Smooth muscle cell (in vitro differentiated cells): ENCODE measurements around the gene KPTN. TPM values are rescaled to one million over a fixed set of nuclear protein-coding genes. Genes with fewer than 3 reads are reported as not detected.

Experiments used
- DNase-seq: peaks from one replicate; lab custom pipeline; 2025; ENCODE audit not compliant: unreplicated experiment; lab: John Stamatoyannopoulos, UW
- H2AFZ ChIP-seq: fragments of 200-600 bp; sonication (generic); 2 replicates; pipeline ENCODE4 v1.6.0; 2016; ENCODE audit warnings: antibody characterized with exemption, low read depth, mild to moderate bottlenecking
- H3F3A ChIP-seq: fragments of 200-600 bp; sonication (generic); 2 replicates; pipeline ENCODE4 v1.6.0; 2017; ENCODE audit warnings: antibody characterized with exemption, low read depth
- H3K27ac ChIP-seq: fragments of 200-600 bp; sonication (generic); 2 replicates; pipeline ENCODE4 v1.5.1; 2016; ENCODE audit warnings: low read depth, mild to moderate bottlenecking
- H3K27me3 ChIP-seq: fragments of 200-600 bp; sonication (generic); 2 replicates; pipeline ENCODE4 v1.6.1; 2016; ENCODE audit warnings: low read depth, mild to moderate bottlenecking
- H3K36me3 ChIP-seq: fragments of 200-600 bp; sonication (generic); 2 replicates; pipeline ENCODE4 v1.5.1; 2016; ENCODE audit warnings: low read depth
- H3K4me1 ChIP-seq: fragments of 200-600 bp; sonication (generic); 2 replicates; pipeline ENCODE4 v1.5.1; 2016; ENCODE audit warnings: low read depth
- H3K4me2 ChIP-seq: fragments of 200-600 bp; sonication (generic); 2 replicates; pipeline ENCODE4 v1.6.0; 2016; ENCODE audit warnings: mild to moderate bottlenecking
- H3K4me3 ChIP-seq: fragments of 200-600 bp; sonication (generic); 2 replicates; pipeline ENCODE4 v1.5.1; 2016; ENCODE audit warnings: mild to moderate bottlenecking
- H3K79me2 ChIP-seq: fragments of 200-600 bp; sonication (generic); 2 replicates; pipeline ENCODE4 v1.6.0; 2016; ENCODE audit warnings: low read depth, mild to moderate bottlenecking
- H3K9ac ChIP-seq: fragments of 200-600 bp; sonication (generic); 2 replicates; pipeline ENCODE4 v1.6.0; 2016; ENCODE audit warnings: low read depth
- H3K9me3 ChIP-seq: fragments of 200-600 bp; sonication (generic); replicated peaks from 2 replicates; pipeline ENCODE4 v1.5.1; 2016; ENCODE audit warnings: low read depth
- H4K20me1 ChIP-seq: fragments of 200-600 bp; sonication (generic); 2 replicates; pipeline ENCODE4 v1.6.0; 2016; ENCODE audit warnings: low read depth
- CTCF ChIP-seq: fragments of 200-600 bp; sonication (generic); IDR thresholded peaks from 2 replicates; pipeline ENCODE4 v1.5.1; 2017; ENCODE audit warnings: borderline replicate concordance, mild to moderate bottlenecking, antibody characterized with exemption; ENCODE audit not compliant: insufficient read depth, poor library complexity, severe bottlenecking
- WGBS: methylation state at CpG from one replicate; pipeline ENCODE4 v1.1.7; 2016; ENCODE audit warnings: low lambda C conversion rate; 5-methylcytosine and 5-hydroxymethylcytosine counted together
- polyA plus RNA-seq: library from polyadenylated mRNA; unstranded; fragments of >200 nt; fragmentation: Nextera tagmentation; extraction: Ambion mirVana; gene quantifications from 2 replicates; pipeline ENCODE4 v1.2.1, GENCODE V29; 2016
- total RNA-seq: library from RNA; depleted of rRNA; stranded (reverse); fragments of >200 nt; gene quantifications from 2 replicates; pipeline ENCODE4 v1.2.3, GENCODE V29; 2014

The KPTN gene
- total and polyA plus RNA-seq, 2 experiments from 2014 or later = 10.6 to 12.2 TPM

GRCh38 chr19:47430041-47430802 is 53.8 kb downstream of the KPTN start:
- no peak overlapping the region for H3K27ac ChIP-seq
- no peaks in the 10 kb centered on the region for H3K9me3 ChIP-seq
- H3K4me1 ChIP-seq = peaks cover 20% of the 10 kb centered on the region
- WGBS = 12% methylated on average over 67 of the region's 69 CpGs
- no peaks in the 10 kb centered on the region for H4K20me1 ChIP-seq
- H3F3A ChIP-seq = peaks cover 21% of the 10 kb centered on the region
- H3K79me2 ChIP-seq = no peaks in the 10 kb centered on the region
- H3K4me2 ChIP-seq = peak overlapping the region; percentile 79
- H3K27me3 ChIP-seq = no peaks in the 10 kb centered on the region
- no peak for DNase-seq
- peak; percentile 16 for TF ChIP-seq CTCF
- H2AFZ ChIP-seq = peak overlapping the region; percentile 44
- H3K9ac ChIP-seq = no peak overlapping the region
- H3K36me3 ChIP-seq = no peaks in the 10 kb centered on the region
- H3K4me3 ChIP-seq = no peak overlapping the region

GRCh38 chr19:47429140-47429793 is 54.8 kb downstream of the KPTN start:
- Histone ChIP-seq H3K4me2 (peak overlapping the region; percentile 87), H2AFZ (no peak overlapping the region)
- WGBS = 45% methylated on average over 11 of the region's 20 CpGs

GRCh38 chr19:47428177-47428894 is 55.7 kb downstream of the KPTN start:
- no peaks in the 10 kb centered on the region for H3K27me3 ChIP-seq
- peaks cover 21% of the 10 kb centered on the region for H3F3A ChIP-seq
- H3K79me2 ChIP-seq = no peaks in the 10 kb centered on the region
- peaks cover 20% of the 10 kb centered on the region for H3K4me1 ChIP-seq
- peak overlapping the region; percentile 56 for H3K27ac ChIP-seq
- H3K4me2 ChIP-seq = peak overlapping the region; percentile 87
- H3K9me3 ChIP-seq = no peaks in the 10 kb centered on the region
- H3K36me3 ChIP-seq = no peaks in the 10 kb centered on the region
- H3K9ac ChIP-seq = no peak overlapping the region
- no peaks in the 10 kb centered on the region for H4K20me1 ChIP-seq
- H3K4me3 ChIP-seq = peak overlapping the region; percentile 41
- peak; percentile 89 for DNase-seq
- peak overlapping the region; percentile 28 for H2AFZ ChIP-seq
- TF ChIP-seq CTCF = no peak
- WGBS = 2% methylated on average over 27 of the region's 27 CpGs

More at GRCh38 chr19:47429140-47429793, 54.8 kb downstream of the KPTN start:
- Histone ChIP-seq H3K9me3 (no peaks in the 10 kb centered on the region), H3K79me2 (no peaks in the 10 kb centered on the region), H3K9ac (no peak overlapping the region), H3K27ac (no peak overlapping the region), H3K27me3 (no peaks in the 10 kb centered on the region), H3K4me1 (peaks cover 20% of the 10 kb centered on the region), H3F3A (peaks cover 21% of the 10 kb centered on the region), H3K36me3 (no peaks in the 10 kb centered on the region), H4K20me1 (no peaks in the 10 kb centered on the region), H3K4me3 (no peak overlapping the region)
- no peak for TF ChIP-seq CTCF
- DNase-seq = no peak
